Measurements from ENCODE around the gene RBM47. TPM values are rescaled to one million over a fixed set of nuclear protein-coding genes. Genes with fewer than 3 reads are reported as not detected.

The RBM47 gene
- total and polyA plus RNA-seq, 10 of the 15 experiments (the other 5 are each of a cell fraction or from before 2014, with no cell fraction given): 7.9 to 45.0 (median 28.7) TPM

GRCh38 chr4:40479378-40479777, 150.3 kb downstream of the RBM47 start (continued):
- TF ChIP-seq, protein P1, sequence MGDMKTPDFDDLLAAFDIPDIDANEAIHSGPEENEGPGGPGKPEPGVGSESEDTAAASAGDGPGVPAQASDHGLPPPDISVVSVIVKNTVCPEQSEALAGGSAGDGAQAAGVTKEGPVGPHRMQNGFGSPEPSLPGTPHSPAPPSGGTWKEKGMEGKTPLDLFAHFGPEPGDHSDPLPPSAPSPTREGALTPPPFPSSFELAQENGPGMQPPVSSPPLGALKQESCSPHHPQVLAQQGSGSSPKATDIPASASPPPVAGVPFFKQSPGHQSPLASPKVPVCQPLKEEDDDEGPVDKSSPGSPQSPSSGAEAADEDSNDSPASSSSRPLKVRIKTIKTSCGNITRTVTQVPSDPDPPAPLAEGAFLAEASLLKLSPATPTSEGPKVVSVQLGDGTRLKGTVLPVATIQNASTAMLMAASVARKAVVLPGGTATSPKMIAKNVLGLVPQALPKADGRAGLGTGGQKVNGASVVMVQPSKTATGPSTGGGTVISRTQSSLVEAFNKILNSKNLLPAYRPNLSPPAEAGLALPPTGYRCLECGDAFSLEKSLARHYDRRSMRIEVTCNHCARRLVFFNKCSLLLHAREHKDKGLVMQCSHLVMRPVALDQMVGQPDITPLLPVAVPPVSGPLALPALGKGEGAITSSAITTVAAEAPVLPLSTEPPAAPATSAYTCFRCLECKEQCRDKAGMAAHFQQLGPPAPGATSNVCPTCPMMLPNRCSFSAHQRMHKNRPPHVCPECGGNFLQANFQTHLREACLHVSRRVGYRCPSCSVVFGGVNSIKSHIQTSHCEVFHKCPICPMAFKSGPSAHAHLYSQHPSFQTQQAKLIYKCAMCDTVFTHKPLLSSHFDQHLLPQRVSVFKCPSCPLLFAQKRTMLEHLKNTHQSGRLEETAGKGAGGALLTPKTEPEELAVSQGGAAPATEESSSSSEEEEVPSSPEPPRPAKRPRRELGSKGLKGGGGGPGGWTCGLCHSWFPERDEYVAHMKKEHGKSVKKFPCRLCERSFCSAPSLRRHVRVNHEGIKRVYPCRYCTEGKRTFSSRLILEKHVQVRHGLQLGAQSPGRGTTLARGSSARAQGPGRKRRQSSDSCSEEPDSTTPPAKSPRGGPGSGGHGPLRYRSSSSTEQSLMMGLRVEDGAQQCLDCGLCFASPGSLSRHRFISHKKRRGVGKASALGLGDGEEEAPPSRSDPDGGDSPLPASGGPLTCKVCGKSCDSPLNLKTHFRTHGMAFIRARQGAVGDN (IDR thresholded peaks at IDR 0.05): no peak
- TF ChIP-seq SMAD1 (IDR thresholded peaks at IDR 0.05; ENCODE audit: low read depth, partially characterized antibody): no peak
- no peak for TF ChIP-seq IKZF1 (conservative IDR thresholded peaks at IDR 0.05)
- TF ChIP-seq FOS (IDR thresholded peaks at IDR 0.05; ENCODE audit: borderline replicate concordance, extremely low read depth, insufficient read length): no peak
- no peak for TF ChIP-seq TCF7 (IDR thresholded peaks at IDR 0.05; ENCODE audit: borderline replicate concordance)
- no peak for TF ChIP-seq HDAC6 (IDR thresholded peaks at IDR 0.05; ENCODE audit: unreplicated experiment)
- TF ChIP-seq ZNF274 (IDR thresholded peaks at IDR 0.05; ENCODE audit: insufficient read depth, insufficient read length): no peak
- TF ChIP-seq SPI1 (IDR thresholded peaks at IDR 0.05; ENCODE audit: borderline replicate concordance, insufficient read depth, low read depth, low read length): no peak
- no peak for TF ChIP-seq CHD1 (IDR thresholded peaks at IDR 0.05; ENCODE audit: low read depth, low read length)
- no peak for TF ChIP-seq CUX1 (IDR thresholded peaks at IDR 0.05; ENCODE audit: insufficient replicate concordance, low read depth, low read length)
- no peak for TF ChIP-seq MYB (IDR thresholded peaks at IDR 0.05; ENCODE audit: borderline replicate concordance, low read depth, low read length)
- TF ChIP-seq JUNB (IDR thresholded peaks at IDR 0.05): no peak
- no peak for TF ChIP-seq ZNF217 (IDR thresholded peaks at IDR 0.05)
- TF ChIP-seq SREBF2 (IDR thresholded peaks at IDR 0.05; ENCODE audit: low read length): no peak
- no peak for TF ChIP-seq SMARCA5 (IDR thresholded peaks at IDR 0.05)

Measured in GM12878 (cell line).